HG02678 (cell line): Measurements from ENCODE around the gene NOTCH2.
"Not testable (repeated sequence)": the region's sequence is repeated elsewhere in the genome, so short reads cannot be mapped to it uniquely, and the experiment has no call there.

ENCODE experiments used
- ATAC-seq: cut with Tn5 transposase; IDR thresholded peaks from one replicate; pipeline ENCODE4 v1.9.1; 2021; ENCODE audit warnings: mild to moderate bottlenecking, moderate library complexity; ENCODE audit not compliant: unreplicated experiment

The NOTCH2 gene

DNA sequence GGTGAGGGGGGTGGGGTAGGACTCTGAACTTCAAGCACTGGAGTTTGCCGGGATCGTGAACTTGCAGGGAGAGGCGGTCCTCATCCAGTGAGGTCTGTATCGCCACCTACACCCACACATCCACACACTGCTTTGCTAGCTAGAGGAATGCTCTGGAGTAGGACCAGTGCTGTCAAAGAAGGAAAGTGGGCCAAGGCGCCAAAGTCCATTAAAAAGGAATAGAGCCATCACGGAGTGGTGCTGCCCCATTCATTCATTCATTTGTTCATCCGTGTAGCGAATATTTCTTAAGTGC lies 405 bp upstream of the NOTCH2 start:
- ATAC-seq = not testable (repeated sequence)

DNA sequence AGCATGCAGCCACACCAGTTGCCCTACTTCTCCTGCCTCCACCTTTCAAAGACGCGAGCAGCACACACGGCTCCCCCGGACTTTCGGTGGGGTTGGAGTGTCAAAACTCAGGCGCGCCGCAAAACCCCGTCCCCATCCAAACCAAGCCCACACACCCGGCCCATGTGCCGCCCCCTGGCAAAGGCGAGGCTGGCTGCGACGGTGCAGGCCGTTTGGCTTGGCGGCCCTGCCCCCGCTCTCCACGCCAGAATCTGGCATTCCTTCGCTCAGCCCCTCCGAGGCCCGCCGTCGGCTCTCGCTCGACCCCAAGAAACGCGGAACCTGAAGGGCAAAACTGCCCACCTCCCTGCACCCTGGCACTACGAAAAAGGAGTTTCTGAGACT lies 787 bp downstream of the NOTCH2 start:
- ATAC-seq = not testable (repeated sequence)

DNA sequence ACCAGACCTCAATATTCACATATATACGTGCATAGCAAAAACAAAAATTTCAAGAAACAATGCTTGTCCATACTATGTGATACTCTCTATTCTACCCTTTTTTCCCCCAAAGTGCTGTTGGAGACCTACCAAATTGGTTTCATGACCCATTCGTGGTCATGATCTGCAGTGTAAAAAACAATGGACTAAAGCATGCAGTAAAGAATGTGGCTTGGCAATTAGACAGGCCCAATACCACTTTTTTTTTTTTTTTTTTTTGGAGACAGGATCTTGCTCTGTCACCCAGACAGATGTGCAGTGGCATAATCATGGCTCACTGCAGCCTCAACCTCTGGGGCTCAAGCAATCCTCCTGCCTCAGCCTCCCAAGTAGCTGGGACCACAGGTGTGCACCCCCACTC lies 21.3 kb downstream of the NOTCH2 start:
- not testable (repeated sequence) for ATAC-seq

DNA sequence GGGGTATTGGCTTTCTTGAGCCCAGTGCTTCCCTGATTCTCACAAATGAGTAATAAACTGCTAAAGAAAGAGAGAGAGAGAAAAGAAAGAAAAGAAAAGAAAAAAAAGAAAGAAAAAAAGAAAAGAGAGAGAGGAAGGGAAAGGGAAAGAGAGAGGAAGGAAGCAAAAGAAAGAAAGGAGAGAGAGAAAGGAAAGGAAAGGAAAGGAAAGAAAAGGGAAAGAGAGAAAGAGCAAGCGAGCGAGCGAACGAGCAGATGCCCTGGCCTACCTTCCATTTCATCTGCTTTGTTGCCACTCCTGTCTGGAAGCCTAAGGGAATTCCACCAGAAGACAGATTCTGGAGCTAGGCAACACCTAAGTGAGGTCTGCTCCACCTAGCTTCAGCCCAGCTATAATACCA lies 27.7 kb downstream of the NOTCH2 start:
- not testable (repeated sequence) for ATAC-seq

DNA sequence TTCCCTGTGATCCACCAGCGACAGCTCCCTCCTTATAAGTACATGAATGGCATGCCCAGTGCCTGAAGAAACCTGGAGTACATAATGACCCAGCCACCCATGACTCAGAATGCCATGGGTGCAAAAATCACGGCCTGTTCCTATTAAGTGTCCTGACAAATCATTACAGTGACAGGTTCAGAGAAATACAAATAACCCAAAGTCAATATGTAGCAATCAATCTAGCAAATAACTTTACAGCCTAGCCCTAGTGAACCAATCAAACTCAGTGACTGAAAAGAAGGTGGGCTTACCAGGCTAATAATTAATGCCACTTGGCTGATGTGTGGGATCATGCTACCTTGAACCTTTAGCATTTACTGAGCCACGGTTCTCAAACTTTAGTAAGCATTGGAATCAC lies 37.2 kb downstream of the NOTCH2 start:
- ATAC-seq = not testable (repeated sequence)

DNA sequence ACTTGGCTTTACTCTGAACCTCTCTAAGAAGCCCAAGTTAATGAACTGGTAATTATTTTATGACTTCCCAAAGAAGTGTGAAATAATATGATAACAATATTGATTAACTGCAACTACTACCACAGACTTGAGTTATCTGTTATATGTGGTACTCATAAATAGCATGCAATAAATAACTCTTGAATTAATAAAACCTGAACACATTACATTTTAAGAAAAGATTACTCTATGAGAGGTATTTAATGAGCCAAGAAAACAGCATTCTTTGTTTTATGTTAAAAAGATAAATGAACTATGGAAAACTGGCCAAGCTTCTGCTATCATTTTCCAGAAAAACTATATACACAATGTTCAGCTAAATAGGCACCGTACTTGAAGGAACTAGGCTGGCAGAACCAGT lies 45.7 kb downstream of the NOTCH2 start:
- ATAC-seq = not testable (repeated sequence)

DNA sequence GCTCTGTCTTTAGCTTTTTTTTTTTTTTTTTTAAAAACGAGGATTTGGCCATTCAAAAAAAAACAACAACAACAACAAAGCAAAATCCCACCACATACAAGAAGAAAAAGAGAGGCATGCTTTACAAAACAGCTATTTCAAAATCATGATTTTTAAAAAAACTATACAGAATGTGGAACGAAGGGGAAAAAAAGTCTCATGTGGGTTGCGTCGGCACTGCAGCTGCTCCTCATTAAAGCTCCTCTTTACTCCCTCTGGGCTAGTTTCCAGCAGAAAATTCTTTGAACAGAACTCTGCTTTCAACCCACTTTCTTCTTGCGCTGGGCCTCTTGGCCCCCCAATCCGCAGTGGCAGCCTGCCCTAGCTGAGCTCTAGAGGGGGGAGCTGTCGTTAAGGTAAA lies 54.5 kb downstream of the NOTCH2 start:
- ATAC-seq = not testable (repeated sequence)

DNA sequence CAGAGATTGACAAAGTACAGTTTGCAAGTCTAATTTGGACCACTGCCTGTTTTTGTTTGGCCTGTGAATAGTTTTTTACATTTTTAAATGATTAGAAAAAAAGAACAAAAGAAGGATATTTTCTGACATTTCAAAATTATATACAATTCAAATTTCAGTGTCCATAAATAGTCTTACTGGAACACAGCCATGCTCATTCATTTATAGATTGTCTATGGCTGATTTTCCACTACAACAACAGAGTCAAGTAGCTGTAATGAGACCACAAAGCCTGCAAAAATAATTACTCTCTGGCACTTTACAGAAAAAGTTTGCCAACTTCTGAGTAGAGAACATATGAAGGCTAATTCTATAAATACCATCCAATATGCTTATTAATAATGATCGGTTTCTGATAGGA lies 61.1 kb downstream of the NOTCH2 start:
- ATAC-seq = not testable (repeated sequence)

DNA sequence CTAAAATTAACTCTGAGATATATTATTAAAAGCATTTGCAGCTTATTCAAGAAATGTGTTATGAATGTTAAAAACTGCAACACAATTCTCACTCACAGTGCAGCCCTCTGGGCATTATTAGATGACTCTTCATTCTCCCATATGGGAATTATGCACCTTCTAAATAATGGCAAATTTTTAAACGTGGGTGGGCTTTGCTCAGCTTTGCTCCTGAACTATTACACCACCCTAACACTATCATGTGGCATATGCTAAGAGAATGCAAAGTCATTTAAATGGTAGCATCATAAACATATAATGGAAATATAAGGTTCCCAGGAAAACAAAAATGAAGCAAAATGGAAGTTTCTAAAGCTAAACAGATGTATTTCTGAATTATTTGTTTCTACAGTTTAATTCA lies 61.6 kb downstream of the NOTCH2 start:
- not testable (repeated sequence) for ATAC-seq

DNA sequence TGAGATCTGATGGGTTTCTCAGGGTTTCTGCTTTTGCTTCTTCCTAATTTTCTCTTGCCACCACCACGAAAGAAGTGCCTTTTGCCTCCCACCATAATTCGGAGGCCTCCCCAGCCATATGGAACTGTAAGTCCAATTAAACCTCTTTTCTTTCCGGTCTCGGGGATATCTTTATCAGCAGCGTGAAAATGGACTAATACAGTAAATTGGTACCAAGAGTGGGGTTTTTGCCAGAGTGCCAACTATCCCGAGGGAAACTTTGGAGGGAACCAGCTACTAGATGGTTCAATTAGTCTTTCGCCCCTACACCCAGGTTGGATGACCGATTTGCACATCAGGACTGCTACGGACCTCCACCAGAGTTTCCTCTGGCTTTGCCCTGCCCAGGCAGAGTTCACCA lies 68.4 kb downstream of the NOTCH2 start:
- not testable (repeated sequence) for ATAC-seq

DNA sequence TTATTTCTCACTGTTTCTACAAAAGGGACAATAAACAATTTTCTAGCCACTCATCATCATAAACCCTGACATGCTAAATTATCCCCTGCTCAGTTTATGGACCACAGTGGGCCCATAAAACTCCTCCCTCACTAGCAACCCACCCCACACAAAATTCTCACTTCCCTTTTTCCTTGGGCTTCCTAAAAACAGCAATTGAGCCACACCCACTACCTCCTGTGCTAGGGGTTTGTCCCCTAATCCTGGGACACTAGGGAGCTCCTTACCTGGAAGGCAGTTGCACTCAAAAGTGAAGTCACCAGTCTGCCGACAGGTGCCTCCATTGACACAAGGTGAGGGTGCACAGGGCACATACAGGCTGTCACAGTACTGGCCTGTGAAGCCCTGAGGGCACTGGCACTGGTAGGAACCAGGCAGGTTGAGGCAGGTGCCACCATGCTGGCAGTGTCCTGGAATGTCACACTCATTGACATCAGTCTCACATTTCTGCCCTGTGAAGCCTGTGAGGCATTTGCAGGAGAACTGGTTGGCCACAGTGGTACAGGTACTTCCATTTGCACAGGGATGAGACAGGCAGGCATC lies 72.6 kb downstream of the NOTCH2 start:
- ATAC-seq = not testable (repeated sequence)

DNA sequence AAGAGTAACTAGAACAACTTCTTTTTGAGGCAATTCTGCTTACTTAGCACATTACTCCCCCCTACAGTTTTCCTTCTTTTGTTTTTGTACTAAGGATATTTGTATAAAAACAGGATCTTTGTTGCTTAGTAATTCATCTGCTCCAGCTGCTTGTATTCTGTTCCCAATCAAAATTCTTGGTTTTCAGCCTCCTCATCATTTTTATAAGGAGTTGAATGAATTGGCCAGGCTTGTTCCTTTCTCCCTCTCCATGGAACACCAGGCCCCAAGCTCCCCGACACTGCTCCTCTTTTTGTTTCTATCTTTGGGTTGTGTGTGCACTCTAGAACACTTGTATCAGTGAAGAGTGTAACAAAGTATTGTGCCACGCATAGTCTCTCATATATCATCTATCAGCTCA lies 73.5 kb downstream of the NOTCH2 start:
- not testable (repeated sequence) for ATAC-seq

DNA sequence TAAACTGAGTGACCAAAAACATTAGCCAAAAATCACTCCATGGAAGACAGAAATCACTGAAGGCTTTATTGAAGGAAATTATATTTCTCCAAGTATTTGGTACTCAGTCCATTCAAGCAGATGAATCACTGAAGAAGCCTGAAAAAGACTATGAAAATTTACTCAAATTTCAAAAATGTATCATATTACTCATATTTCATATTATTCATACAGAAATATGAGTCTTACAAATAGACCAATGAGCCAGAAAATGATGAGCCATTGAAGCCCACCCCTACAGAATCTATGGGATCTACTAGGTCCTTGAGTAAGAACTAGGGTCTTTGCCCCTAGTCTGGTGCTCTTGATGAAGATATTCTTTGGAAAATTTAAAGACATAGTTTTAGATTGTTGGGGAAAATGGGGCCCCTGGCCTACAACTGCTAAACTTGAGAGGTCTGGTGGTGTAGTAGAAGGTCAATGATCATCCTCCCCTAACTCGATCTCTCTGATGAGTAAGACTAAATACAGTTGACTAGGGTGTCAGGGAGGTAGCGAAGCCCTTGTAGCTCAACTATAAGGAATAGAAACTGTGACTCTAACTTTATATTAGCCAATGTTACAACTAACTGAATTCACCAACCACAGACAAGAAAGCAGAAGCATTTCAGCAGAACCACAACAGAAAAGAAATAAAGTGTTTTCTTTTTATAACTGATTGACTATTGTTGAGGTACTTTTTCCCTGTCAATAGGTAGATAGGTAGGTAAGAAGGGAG lies 81.0 kb downstream of the NOTCH2 start:
- ATAC-seq = no peak

DNA sequence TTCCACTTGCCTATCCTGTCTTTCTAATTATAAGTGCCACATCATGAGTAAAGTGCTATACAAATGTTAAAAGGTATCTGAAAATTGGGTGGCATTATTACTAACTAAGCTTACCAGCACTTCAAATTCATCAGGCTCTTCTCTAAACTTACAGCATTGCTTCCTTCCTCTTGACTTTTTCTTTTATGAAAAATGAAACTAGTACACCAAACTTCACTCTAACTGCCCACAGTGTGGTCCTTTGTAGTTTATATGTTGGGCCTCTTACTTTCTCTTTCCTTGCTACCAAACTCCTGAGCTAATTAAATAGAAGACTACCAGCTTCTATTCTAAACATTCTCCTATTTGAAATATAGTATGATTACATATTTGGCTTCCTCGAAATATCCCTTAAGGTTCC lies 81.8 kb downstream of the NOTCH2 start:
- peak; percentile 52 for ATAC-seq

DNA sequence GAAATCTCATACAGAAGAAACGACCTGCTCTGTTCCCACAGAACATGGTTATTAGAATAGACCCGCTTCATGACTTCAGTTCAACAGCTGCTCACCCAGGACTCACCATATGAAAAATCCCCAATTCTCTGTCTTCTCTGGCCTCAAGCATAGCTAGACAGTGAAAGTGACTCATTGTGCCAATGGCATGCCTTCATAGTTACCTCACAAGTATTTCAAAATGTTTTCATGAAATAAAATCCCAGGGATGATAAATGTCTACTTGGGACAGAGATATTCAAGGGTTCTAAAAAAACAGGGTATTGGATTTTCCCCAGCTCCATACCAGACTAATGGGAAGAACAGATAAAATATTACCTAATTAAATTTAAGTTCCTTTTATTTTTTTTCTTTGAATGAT lies 82.3 kb downstream of the NOTCH2 start:
- ATAC-seq = no peak

DNA sequence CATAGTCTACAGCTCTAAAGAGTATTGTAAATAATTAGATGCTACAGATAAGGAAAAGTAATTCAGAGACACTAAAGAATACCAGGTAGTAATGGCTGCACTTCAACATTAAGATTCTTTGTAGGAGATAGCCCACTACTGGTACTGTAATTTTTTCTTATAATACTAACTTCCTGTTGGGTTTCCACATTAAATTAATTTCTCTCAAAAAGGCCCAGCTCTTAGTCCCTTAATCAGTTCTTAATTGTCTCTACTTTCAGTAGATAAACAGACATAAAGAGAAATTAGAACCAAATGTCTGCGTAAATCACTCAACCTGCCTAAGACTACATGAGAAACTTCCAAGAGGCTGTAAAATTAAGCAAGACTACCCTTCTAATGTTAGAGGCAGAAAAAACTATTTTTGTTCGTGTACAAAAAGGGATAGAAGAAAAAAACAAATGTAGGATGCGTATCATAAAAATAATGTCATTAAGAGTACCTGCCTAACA lies 83.4 kb downstream of the NOTCH2 start:
- no peak for ATAC-seq

DNA sequence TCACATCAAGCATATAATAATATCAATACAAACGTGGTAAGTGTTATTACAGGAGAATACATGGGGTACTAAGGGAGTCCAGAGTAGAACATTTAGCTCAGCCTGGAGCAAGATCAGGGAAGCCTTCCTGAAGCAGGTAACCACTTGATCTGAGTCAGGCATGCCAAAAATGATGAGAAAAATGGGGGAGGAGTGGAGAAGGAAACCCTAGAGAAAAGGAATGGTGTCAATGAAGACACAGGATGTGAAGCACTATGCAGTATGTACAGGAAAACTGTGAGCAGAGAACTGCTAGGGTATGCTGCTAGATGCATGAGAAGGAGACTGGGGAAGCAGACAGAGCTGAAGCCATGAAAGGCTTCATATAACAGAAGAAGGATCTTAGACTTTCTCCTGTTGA lies 84.7 kb downstream of the NOTCH2 start:
- no peak for ATAC-seq

DNA sequence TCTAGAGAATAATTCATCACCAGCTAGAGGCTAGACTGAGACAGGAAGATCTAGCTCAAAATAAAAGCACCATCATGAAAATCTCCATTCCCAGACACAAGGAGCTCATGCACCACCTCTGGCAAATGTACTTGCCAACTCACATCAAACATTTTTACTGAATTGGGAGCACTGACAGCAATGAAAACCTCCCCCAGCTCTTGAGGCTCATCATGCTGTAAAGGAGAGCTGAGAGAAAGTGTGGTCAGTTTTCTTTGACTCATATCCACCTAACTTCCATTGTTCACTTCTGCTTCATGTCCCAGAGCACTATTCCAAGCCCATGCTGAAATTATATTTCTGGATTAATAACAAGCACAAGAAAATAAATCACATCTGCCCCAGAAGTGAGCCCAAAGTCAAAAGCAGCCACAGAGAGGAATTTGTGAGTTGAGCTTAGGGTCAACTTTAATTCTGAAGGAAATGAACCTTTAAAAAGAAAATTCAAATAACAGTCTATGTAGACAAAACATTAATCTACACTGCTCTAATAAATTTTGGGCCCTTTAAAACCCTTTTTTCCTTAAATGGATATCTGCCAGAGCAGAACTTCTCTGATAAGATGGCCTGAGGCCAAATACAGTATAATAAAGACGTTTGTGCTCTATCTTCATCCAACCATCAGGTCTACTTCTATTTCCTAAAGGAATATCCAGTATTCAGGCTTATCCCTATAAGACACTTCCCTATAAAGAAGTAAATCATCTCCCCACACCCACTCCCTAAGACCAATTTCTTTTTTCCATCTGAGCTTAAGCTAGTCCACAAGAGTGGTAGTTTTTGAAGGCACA lies 87.3 kb downstream of the NOTCH2 start:
- ATAC-seq = no peak

DNA sequence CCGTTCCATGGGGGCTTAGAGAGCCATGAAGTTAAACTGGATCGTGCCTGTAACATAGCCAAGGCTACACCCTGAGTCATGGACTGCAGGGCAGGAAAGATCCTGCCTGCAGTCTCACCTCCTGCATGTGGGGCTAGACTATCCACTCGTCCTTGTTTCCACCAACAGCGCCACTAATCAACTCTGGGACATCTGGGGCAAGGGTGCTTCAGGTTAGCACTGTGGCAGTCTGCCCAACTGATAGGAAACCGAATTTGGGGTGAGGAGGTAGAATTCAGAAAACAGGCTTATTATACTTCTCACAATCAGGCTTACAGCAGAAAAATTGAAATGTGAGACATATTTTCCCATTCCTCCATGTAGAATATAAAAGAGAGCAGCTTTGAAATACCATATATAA lies 88.0 kb downstream of the NOTCH2 start:
- ATAC-seq = no peak

DNA sequence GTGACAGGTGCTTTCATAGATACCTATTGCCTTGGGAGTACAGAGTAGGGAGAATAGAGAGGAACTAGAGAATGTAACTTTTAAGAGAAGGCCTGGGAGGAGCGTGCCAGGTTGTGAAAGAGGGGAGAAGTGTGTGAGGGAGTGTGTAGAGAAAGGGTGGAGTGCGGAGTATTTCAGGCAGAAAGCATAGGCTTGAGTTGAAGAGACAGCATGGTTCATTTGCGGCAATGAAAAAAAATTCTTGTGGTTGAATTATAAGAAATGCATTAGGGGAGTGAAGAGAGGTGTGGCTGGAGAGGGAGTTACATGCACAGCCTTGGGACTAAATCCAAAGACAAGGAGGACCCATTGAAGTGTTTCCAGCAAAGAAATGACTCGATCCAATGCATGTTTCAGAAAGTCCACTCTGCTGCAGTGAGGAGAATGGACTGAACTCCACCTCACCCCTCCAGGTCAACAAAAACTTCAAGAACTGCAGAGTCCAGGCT lies 91.4 kb downstream of the NOTCH2 start:
- no peak for ATAC-seq

DNA sequence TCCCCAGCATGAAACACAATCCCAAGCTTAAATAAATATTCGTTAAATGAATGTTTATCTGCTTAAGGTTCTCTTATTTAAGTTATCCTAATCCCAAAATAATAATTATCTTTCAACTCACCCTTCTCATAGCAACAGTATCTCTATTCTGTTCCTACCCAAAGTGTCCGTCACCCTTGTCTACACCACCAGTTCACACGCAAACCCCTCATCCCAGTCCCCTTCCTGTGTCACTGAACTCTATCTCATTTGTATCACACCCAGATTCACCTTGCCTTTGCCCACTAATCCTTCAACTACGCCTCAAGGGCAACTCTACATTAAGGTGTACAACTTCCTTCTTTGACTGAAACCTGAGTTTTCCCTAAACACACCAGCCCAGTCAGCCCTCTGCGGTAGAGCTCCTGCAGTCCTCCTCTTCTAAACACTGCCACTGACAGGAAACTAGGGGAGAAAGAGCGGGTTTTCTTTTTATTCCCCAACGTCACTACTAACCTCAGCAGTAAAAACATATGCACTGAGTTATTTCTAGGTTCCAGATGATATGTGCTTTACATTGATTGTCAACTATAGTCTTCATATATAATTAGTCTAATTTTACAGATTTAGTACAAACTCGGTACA lies 92.2 kb downstream of the NOTCH2 start:
- not testable (repeated sequence) for ATAC-seq
